Mammary epithelial cell (primary cell): ENCODE measurements around the gene ZNF280B.

Experiments used
- CTCF ChIP-seq, 2 donors: IDR thresholded peaks in 1 of 2; conservative IDR thresholded peaks in 1 of 2; 2 replicates each; pipeline ENCODE4 v1.5.1; 2011 to 2012; ENCODE audit warnings: inconsistent platforms in 2 of 2, low read length in 2 of 2, mild to moderate bottlenecking in 2 of 2, control low read depth in 1 of 2, low read depth in 1 of 2; ENCODE audit not compliant: insufficient read depth in 1 of 2; ENCODE audit errors: extremely low read depth in 1 of 2
- EZH2 ChIP-seq: IDR thresholded peaks from 2 replicates; pipeline ENCODE4 v1.6.1; 2012; ENCODE audit warnings: low read length, inconsistent platforms, borderline replicate concordance

- TF ChIP-seq CTCF (conservative IDR thresholded peaks at IDR 0.05 in 1 of 2, IDR thresholded peaks at IDR 0.05 in 1 of 2; ENCODE audit: extremely low read depth in 1 of 2, insufficient read depth in 1 of 2, low read depth in 1 of 2, low read length in 2 of 2) (no peak), EZH2 (no peak)
Measured at GRCh38 chr22:22523494-22523893, 15.0 kb upstream of the ZNF280B start.
